Measurements from ENCODE around the gene COL18A1.
"Not testable (repeated sequence)": the region's sequence is repeated elsewhere in the genome, so short reads cannot be mapped to it uniquely, and the experiment has no call there.

Gene COL18A1

GRCh38 chr21:45498646-45499000, 93.7 kb downstream of the COL18A1 start:
- Histone ChIP-seq H3F3A (ENCODE audit: low read depth) (no peaks in the 10 kb centered on the region), H3K4me1 (ENCODE audit: insufficient read depth, low read length, poor library complexity, severe bottlenecking) (no peaks in the 10 kb centered on the region), H3K9me2 (replicated peaks; ENCODE audit: low read depth, low read length) (no peaks in the 10 kb centered on the region), H4K20me1 (ENCODE audit: insufficient read depth, low read length, poor library complexity, severe bottlenecking) (no peaks in the 10 kb centered on the region), H3K79me2 (ENCODE audit: insufficient read depth, low read length) (no peaks in the 10 kb centered on the region), H3K9ac (ENCODE audit: low read depth, low read length, poor library complexity, severe bottlenecking) (no peak overlapping the region), H3K4me3 (ENCODE audit: low read length, poor library complexity, severe bottlenecking) (no peak overlapping the region), H2AFZ (ENCODE audit: low read length) (no peak overlapping the region), H3K36me3 (ENCODE audit: insufficient read depth, low read length) (no peaks in the 10 kb centered on the region), H3K27me3 (ENCODE audit: insufficient read depth, low read length, poor library complexity, severe bottlenecking) (no peaks in the 10 kb centered on the region), H3K4me2 (ENCODE audit: low read depth, low read length, poor library complexity, severe bottlenecking) (no peak overlapping the region), H3K9me3 (ENCODE audit: insufficient read depth, low read depth, low read length) (no peaks in the 10 kb centered on the region)
- TF ChIP-seq CTCF (conservative IDR thresholded peaks at IDR 0.05; ENCODE audit: low read length) (no peak), EZH2phosphoT487 (IDR thresholded peaks at IDR 0.05; ENCODE audit: borderline replicate concordance) (no peak)

GRCh38 chr21:45499201-45499750, 94.3 kb downstream of the COL18A1 start:
- no peaks in the 10 kb centered on the region for H3F3A ChIP-seq (ENCODE audit: low read depth)
- no peaks in the 10 kb centered on the region for H3K4me1 ChIP-seq (ENCODE audit: insufficient read depth, low read length, poor library complexity, severe bottlenecking)
- TF ChIP-seq EZH2phosphoT487 (IDR thresholded peaks at IDR 0.05; ENCODE audit: borderline replicate concordance) (no peak), CTCF (conservative IDR thresholded peaks at IDR 0.05; ENCODE audit: low read length) (no peak)
- no peaks in the 10 kb centered on the region for H3K9me3 ChIP-seq (ENCODE audit: insufficient read depth, low read depth, low read length)
- H3K27me3 ChIP-seq (ENCODE audit: insufficient read depth, low read length, poor library complexity, severe bottlenecking), result no peaks in the 10 kb centered on the region
- H2AFZ ChIP-seq (ENCODE audit: low read length), result no peak overlapping the region
- H4K20me1 ChIP-seq (ENCODE audit: insufficient read depth, low read length, poor library complexity, severe bottlenecking), result no peaks in the 10 kb centered on the region
- no peaks in the 10 kb centered on the region for H3K79me2 ChIP-seq (ENCODE audit: insufficient read depth, low read length)
- H3K4me3 ChIP-seq (ENCODE audit: low read length, poor library complexity, severe bottlenecking), result no peak overlapping the region
- H3K4me2 ChIP-seq (ENCODE audit: low read depth, low read length, poor library complexity, severe bottlenecking), result no peak overlapping the region
- H3K36me3 ChIP-seq (ENCODE audit: insufficient read depth, low read length), result no peaks in the 10 kb centered on the region
- no peaks in the 10 kb centered on the region for H3K9me2 ChIP-seq (replicated peaks; ENCODE audit: low read depth, low read length)
- H3K9ac ChIP-seq (ENCODE audit: low read depth, low read length, poor library complexity, severe bottlenecking), result no peak overlapping the region

- Histone ChIP-seq H3K4me3 (ENCODE audit: low read length, poor library complexity, severe bottlenecking) (no peak overlapping the region), H3K36me3 (ENCODE audit: insufficient read depth, low read length) (no peaks in the 10 kb centered on the region), H3K9ac (ENCODE audit: low read depth, low read length, poor library complexity, severe bottlenecking) (no peak overlapping the region), H4K20me1 (ENCODE audit: insufficient read depth, low read length, poor library complexity, severe bottlenecking) (no peaks in the 10 kb centered on the region), H3F3A (ENCODE audit: low read depth) (no peaks in the 10 kb centered on the region), H3K9me2 (replicated peaks; ENCODE audit: low read depth, low read length) (no peaks in the 10 kb centered on the region), H3K9me3 (ENCODE audit: insufficient read depth, low read depth, low read length) (no peaks in the 10 kb centered on the region), H2AFZ (ENCODE audit: low read length) (no peak overlapping the region), H3K4me2 (ENCODE audit: low read depth, low read length, poor library complexity, severe bottlenecking) (no peak overlapping the region), H3K27me3 (ENCODE audit: insufficient read depth, low read length, poor library complexity, severe bottlenecking) (no peaks in the 10 kb centered on the region), H3K4me1 (ENCODE audit: insufficient read depth, low read length, poor library complexity, severe bottlenecking) (no peaks in the 10 kb centered on the region), H3K79me2 (ENCODE audit: insufficient read depth, low read length) (no peaks in the 10 kb centered on the region)
- TF ChIP-seq EZH2phosphoT487 (IDR thresholded peaks at IDR 0.05; ENCODE audit: borderline replicate concordance) (no peak), CTCF (conservative IDR thresholded peaks at IDR 0.05; ENCODE audit: low read length) (no peak)
Measured at GRCh38 chr21:45499970-45500577, 95.1 kb downstream of the COL18A1 start.

GRCh38 chr21:45501081-45502005, 96.4 kb downstream of the COL18A1 start:
- H2AFZ ChIP-seq (ENCODE audit: low read length); H3K27me3 ChIP-seq (ENCODE audit: insufficient read depth, low read length, poor library complexity, severe bottlenecking); H3K4me2 ChIP-seq (ENCODE audit: low read depth, low read length, poor library complexity, severe bottlenecking); H3K79me2 ChIP-seq (ENCODE audit: insufficient read depth, low read length); H3K9me3 ChIP-seq (ENCODE audit: insufficient read depth, low read depth, low read length); H3K4me3 ChIP-seq (ENCODE audit: low read length, poor library complexity, severe bottlenecking); H3K9ac ChIP-seq (ENCODE audit: low read depth, low read length, poor library complexity, severe bottlenecking); H3K4me1 ChIP-seq (ENCODE audit: insufficient read depth, low read length, poor library complexity, severe bottlenecking); H3F3A ChIP-seq (ENCODE audit: low read depth); H3K36me3 ChIP-seq (ENCODE audit: insufficient read depth, low read length); H4K20me1 ChIP-seq (ENCODE audit: insufficient read depth, low read length, poor library complexity, severe bottlenecking); H3K9me2 ChIP-seq (replicated peaks; ENCODE audit: low read depth, low read length): not testable (repeated sequence)

All from Loucy (cell line).